T-helper 1 cell treated with Interleukin-12 subunit alpha and Interleukin-12 subunit beta and Interleukin-4 antibody, amounts not matched to agents 30 μg/mL and 1 μg/mL, for 36 hours (primary cell): ENCODE data around the gene TAAR1.
"Not testable (repeated sequence)": the region's sequence is repeated elsewhere in the genome, so short reads cannot be mapped to it uniquely, and the experiment has no call there.

Source experiments
- H3K27ac Mint-ChIP-seq: one replicate; pipeline ENCODE4 v1.8.0; 2021; ENCODE audit warnings: mild to moderate bottlenecking, mixed read lengths
- H3K27me3 Mint-ChIP-seq: one replicate; pipeline ENCODE4 v1.8.0; 2021; ENCODE audit warnings: low read depth, mixed read lengths
- H3K36me3 Mint-ChIP-seq: one replicate; pipeline ENCODE4 v1.8.0; 2021; ENCODE audit warnings: low read depth, mixed read lengths
- H3K4me1 Mint-ChIP-seq: one replicate; pipeline ENCODE4 v1.8.0; 2021; ENCODE audit warnings: low read depth, mixed read lengths
- H3K4me3 Mint-ChIP-seq: one replicate; pipeline ENCODE4 v1.8.0; 2021; ENCODE audit warnings: mild to moderate bottlenecking, moderate library complexity, mixed read lengths
- H3K9me3 Mint-ChIP-seq: one replicate; pipeline ENCODE4 v1.8.0; 2021; ENCODE audit warnings: mixed read lengths

TAAR1 gene, protein sequence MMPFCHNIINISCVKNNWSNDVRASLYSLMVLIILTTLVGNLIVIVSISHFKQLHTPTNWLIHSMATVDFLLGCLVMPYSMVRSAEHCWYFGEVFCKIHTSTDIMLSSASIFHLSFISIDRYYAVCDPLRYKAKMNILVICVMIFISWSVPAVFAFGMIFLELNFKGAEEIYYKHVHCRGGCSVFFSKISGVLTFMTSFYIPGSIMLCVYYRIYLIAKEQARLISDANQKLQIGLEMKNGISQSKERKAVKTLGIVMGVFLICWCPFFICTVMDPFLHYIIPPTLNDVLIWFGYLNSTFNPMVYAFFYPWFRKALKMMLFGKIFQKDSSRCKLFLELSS

DNA sequence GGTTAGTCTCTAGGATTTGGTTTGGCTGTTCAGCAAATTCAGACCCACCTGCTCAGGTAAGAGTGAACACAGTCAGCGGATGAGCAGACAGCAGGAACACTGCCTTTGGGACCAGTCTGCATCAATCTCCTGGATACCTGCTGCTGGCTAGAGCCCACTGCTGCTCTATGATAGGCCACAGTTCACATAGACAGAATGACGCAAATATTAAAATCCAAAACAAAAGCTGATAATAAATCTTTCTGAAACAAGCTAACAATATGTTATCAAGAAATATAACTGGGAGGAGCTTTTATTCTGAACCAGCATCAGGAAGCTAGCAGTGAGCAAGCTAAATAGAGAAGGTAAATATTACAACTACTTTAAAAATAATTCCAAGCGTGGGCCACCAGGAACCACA lies at the start of gene TAAR1:
TSS of gene TAAR1 (minus strand) at position 101 of the 400 bp plus-strand sequence. CDS start 13,179 bp downstream, outside the sequence.
- Mint-ChIP-seq H3K4me1 (no peaks in the 10 kb centered on the region), H3K27ac (no peak within 1 kb of the TSS), H3K36me3 (no peaks in the 10 kb centered on the region), H3K4me3 (no peak within 1 kb of the TSS), H3K27me3 (peaks cover 13% of the 10 kb centered on the region), H3K9me3 (no peaks in the 10 kb centered on the region)

DNA sequence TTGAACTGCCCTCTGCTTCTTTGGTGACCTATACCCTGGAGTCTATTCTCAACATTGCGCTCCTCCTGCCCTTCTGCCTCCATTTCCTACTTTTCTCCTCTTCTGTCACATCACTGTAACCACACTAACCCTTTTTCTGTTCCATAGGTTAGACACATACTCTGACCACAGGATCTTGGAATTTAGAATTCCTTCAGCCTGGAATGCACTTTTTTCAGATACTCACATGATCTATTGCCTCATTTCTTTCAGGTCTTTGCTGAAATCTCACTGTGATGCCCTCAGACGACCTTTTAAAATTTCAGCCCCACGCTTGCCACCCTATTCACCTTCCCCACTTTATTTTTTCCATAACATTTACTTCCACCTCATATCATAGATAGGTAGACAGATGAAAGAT lies 49.8 kb upstream of the TAAR1 start:
- no peak overlapping the region for H3K4me3 Mint-ChIP-seq
- H3K9me3 Mint-ChIP-seq = no peaks in the 10 kb centered on the region
- no peaks in the 10 kb centered on the region for H3K4me1 Mint-ChIP-seq
- no peaks in the 10 kb centered on the region for H3K36me3 Mint-ChIP-seq
- no peak overlapping the region for H3K27ac Mint-ChIP-seq
- peaks cover 40% of the 10 kb centered on the region for H3K27me3 Mint-ChIP-seq

DNA sequence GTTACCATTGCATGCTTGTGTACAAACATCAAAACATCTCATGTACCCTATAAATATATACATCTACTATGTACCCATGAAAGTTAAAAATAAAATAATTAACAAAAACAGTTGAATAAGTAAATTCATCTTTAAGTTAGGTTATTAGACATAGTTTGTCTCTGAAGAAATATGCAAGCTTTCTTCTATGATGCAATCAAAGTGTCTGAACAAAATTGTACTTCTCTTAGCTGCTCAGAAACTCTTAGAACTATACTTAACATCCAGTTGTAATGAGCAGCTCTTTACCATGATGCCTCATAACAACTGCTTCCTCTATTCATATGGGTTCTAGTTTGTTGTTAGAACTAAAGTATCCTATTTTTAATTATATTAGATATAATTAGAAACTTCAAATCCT lies 49.0 kb upstream of the TAAR1 start:
- no peak overlapping the region for H3K27ac Mint-ChIP-seq
- H3K4me1 Mint-ChIP-seq = no peaks in the 10 kb centered on the region
- peaks cover 5% of the 10 kb centered on the region for H3K9me3 Mint-ChIP-seq
- H3K4me3 Mint-ChIP-seq = no peak overlapping the region
- H3K36me3 Mint-ChIP-seq = no peaks in the 10 kb centered on the region
- peaks cover 41% of the 10 kb centered on the region for H3K27me3 Mint-ChIP-seq

DNA sequence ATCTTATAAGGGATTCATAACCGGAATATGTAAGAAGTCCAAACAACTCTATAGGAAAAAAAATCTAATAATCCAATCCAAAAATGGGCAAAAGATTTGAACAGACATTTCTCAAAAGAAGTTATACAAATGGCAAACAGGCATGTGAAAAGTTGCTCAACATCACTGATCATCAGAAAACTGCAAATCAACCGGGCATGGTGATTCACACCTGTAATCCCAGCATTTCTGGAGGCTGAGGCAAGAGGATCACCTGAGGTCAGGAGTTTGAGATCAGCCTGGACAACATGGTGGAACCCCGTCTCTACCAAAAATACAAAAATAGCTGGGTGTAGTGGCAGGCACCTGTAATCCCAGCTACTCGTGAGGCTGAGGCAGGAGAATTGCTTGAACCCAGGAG lies 47.8 kb upstream of the TAAR1 start:
- not testable (repeated sequence) for H3K4me1 Mint-ChIP-seq

DNA sequence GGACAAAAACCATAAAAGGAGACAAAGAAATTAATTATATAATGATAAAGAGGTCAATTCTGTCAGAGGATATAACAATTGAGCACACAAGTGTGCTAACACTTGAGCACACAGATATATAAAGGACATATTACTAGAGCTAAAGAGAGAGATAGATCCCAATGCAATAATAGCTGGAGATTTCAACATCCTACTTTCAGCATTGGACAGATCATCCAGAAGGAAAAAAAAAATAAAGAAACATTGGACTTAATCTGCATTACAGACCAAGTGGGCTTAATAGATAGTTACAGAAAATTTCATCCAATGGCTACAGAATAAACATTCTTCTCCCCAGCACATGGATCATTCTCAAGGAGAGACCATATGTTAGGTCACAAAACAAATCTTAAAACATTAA lies 45.0 kb upstream of the TAAR1 start:
- Mint-ChIP-seq H3K4me1 (no peaks in the 10 kb centered on the region), H3K36me3 (no peaks in the 10 kb centered on the region), H3K9me3 (peaks cover 5% of the 10 kb centered on the region), H3K4me3 (no peak overlapping the region), H3K27me3 (peaks cover 46% of the 10 kb centered on the region), H3K27ac (no peak overlapping the region)

More for the DNA sequence above, 47.8 kb upstream of the TAAR1 start:
- H3K36me3 Mint-ChIP-seq, H3K27ac Mint-ChIP-seq, H3K4me3 Mint-ChIP-seq, H3K9me3 Mint-ChIP-seq: not testable (repeated sequence)
- peaks cover 41% of the 10 kb centered on the region for H3K27me3 Mint-ChIP-seq

DNA sequence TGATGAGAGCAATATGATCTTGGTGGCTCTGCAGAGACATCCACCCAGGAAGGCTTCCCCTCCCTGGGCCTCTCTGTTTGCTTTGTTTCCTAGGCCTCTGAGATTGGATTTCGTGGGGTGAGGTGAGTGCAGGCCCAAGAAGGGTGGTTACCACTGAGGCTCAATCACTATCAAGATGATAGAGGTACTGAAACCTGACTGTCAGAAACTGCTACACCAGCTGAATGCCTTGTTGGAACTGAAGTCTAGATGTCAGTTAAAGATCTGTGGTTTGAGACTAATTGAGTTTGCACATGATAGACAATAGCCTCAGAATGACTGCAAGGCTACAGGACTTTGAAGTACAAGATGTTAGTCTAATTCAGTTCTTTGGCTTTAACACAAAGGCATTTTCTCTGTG lies 39.6 kb upstream of the TAAR1 start:
- Mint-ChIP-seq H3K4me1 (no peaks in the 10 kb centered on the region), H3K27ac (no peak overlapping the region), H3K9me3 (peaks cover 15% of the 10 kb centered on the region)

DNA sequence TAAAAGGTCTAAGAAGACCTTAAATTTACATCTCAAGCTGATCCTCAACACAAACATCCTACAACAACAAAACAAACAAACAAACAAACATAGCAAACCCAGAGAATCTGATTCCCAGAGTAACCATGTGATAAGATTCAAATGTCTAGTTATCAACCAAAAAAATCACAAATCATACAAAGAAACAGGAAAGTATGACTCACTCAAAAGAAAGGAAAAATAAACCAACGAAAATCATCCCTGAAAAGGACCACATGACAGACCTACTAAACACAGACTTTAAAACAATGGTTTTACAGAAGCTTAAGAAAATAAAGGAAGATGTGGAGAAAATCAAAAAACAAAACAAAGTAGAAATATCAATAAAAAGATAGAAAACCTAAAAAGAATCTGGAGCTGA lies 36.8 kb upstream of the TAAR1 start:
- peaks cover 11% of the 10 kb centered on the region for H3K9me3 Mint-ChIP-seq
- H3K27ac Mint-ChIP-seq = no peak overlapping the region
- H3K27me3 Mint-ChIP-seq = peaks cover 10% of the 10 kb centered on the region
- no peaks in the 10 kb centered on the region for H3K36me3 Mint-ChIP-seq
- H3K4me1 Mint-ChIP-seq = no peaks in the 10 kb centered on the region
- no peak overlapping the region for H3K4me3 Mint-ChIP-seq

More for the DNA sequence above, 39.6 kb upstream of the TAAR1 start:
- Mint-ChIP-seq H3K27me3 (peaks cover 19% of the 10 kb centered on the region), H3K36me3 (no peaks in the 10 kb centered on the region), H3K4me3 (no peak overlapping the region)

DNA sequence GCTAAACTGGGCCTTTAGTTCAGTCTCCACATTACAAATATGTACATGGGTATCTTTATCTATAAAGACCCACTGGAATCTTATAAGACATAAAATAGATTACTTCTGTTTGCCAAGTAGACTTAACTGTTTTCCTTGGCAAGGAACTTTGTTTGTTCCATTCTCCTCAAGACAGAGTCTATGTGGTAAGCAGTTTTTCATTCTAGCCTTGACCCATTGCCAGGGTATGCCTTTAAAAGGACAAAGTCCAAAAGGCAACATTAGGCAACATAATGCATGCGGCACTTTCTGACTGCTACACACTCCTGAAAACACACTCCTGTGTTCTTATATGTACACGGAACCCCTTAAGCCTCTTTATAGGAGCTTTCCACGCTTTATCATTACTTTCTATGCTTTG lies 34.5 kb upstream of the TAAR1 start:
- Mint-ChIP-seq H3K27ac (no peak overlapping the region), H3K4me3 (no peak overlapping the region), H3K4me1 (no peaks in the 10 kb centered on the region), H3K27me3 (peaks cover 18% of the 10 kb centered on the region), H3K36me3 (no peaks in the 10 kb centered on the region), H3K9me3 (peaks cover 11% of the 10 kb centered on the region)

DNA sequence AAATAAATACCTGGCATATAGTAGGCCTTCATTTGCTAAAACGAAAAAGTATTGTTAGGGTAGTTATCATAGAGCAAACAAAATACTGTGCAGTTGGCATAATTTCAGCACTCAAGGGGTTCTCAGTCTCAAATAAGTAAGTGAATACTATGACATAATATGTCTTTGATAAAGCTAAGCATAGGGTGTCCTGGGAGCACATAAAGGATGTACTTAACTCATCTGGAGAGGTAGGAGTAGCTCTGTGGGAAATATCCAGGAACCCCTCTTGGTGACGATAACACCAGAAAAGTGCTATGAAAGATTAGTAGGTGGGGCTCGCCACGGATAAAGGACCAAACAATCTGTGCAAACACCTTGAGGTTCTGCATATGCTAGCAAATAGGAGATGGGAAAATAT lies 31.7 kb upstream of the TAAR1 start:
- Mint-ChIP-seq H3K27ac (no peak overlapping the region), H3K4me1 (no peaks in the 10 kb centered on the region), H3K4me3 (no peak overlapping the region), H3K36me3 (no peaks in the 10 kb centered on the region), H3K27me3 (peaks cover 28% of the 10 kb centered on the region), H3K9me3 (peaks cover 2% of the 10 kb centered on the region)

DNA sequence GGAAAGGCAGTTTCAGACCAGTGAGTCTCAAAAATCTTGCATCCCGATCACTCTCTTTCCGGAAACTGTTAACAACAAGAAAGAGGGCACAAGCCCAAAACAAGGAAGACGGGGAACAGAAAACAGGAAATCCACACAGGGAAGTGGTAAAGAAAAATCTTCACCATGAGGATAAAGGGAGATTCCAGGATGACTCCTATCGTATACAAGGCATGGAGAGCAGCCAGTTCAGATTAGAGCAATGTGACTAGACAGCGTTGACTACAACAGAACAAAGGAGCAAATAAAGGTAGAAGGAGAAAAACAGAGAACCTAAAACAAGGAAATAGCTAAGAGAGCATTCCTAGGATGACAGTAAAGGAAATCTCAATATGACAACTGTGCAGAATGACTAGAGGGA lies 28.3 kb upstream of the TAAR1 start:
- Mint-ChIP-seq H3K27ac (no peak overlapping the region), H3K9me3 (no peaks in the 10 kb centered on the region), H3K4me3 (no peak overlapping the region), H3K4me1 (no peaks in the 10 kb centered on the region), H3K27me3 (peaks cover 28% of the 10 kb centered on the region), H3K36me3 (no peaks in the 10 kb centered on the region)

DNA sequence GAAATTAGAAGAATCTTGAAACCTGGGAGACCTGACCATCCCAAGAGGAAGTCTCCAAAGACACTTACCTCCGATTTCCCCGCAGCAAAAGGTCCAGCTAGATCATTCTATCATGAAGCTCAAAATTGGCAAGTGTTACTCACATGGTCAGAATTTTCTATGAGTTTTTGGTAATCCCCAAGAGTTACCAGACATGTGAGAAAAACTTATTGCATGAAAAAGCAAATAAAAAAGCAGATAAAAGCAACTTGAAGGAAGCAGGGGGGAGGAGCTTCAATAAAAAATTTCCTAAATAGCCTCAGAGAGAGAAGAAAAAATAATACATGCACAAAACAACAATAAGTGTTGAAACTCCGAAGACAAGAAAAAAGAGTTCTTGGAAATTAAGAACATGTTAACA lies 27.5 kb upstream of the TAAR1 start:
- H3K4me1 Mint-ChIP-seq = no peaks in the 10 kb centered on the region
- peaks cover 28% of the 10 kb centered on the region for H3K27me3 Mint-ChIP-seq
- H3K4me3 Mint-ChIP-seq = no peak overlapping the region
- H3K36me3 Mint-ChIP-seq = no peaks in the 10 kb centered on the region
- H3K27ac Mint-ChIP-seq = no peak overlapping the region
- no peaks in the 10 kb centered on the region for H3K9me3 Mint-ChIP-seq

DNA sequence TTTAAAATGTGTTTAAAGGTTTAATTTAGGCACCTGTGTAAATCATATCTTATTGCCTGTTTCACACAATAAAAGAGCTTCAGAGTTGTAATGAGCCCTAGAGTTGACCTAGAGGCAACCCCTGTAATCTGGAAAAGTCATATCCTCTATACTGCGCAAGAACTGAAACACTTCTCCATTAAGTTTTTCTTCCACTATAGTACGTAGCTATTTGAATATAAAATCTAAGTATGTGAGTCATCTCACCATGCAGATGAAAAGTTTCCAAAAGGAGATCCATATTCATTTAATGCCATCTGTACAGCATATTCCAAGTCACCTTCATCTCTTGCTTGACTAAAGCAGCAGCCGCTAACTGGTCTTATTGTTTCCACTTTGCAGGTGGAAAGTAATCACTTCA lies 26.0 kb upstream of the TAAR1 start:
- no peaks in the 10 kb centered on the region for H3K36me3 Mint-ChIP-seq
- no peak overlapping the region for H3K4me3 Mint-ChIP-seq
- no peaks in the 10 kb centered on the region for H3K9me3 Mint-ChIP-seq
- H3K27me3 Mint-ChIP-seq = peaks cover 24% of the 10 kb centered on the region
- no peak overlapping the region for H3K27ac Mint-ChIP-seq
- no peaks in the 10 kb centered on the region for H3K4me1 Mint-ChIP-seq

DNA sequence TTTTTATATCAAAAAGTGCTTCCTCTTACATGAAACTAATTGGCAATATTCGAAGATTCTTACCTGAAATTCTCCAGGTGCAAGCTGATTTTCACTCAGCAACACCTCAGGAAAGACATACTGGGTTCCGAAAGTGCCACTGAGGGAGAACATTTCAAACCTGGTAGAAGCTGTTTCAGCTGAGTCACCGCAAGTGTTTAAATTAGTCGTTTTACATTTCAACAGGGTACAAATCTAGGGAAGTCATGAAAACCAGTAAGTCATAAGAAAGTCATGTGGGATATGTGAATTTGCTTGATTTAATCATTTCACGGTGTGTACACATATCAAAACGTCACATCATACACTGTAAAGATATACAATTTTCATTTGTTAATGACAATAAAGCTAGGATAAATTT lies 25.3 kb upstream of the TAAR1 start:
- H3K9me3 Mint-ChIP-seq = no peaks in the 10 kb centered on the region
- H3K27me3 Mint-ChIP-seq = peaks cover 17% of the 10 kb centered on the region
- no peak overlapping the region for H3K27ac Mint-ChIP-seq
- H3K4me3 Mint-ChIP-seq = no peak overlapping the region
- H3K36me3 Mint-ChIP-seq = no peaks in the 10 kb centered on the region
- no peaks in the 10 kb centered on the region for H3K4me1 Mint-ChIP-seq

DNA sequence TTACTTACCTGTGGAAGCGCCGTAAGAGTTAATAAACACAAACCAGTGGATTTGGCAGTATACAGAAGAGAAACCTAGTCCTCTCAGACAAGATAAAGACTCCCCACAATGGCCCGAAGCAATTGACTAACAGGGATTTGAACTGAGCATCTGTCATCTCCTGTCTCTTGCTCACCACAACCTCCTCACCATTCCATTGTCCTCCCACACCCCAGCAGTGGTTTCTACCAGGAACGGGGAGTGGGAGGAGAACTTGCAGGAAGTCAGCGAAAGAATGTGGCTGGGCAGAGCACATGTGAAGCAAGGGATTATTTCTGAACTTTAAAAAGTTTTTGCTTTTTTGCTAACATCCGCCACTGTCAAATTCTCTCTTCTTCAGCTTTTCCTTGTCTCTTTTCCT lies 24.6 kb upstream of the TAAR1 start:
- H3K27ac Mint-ChIP-seq = no peak overlapping the region
- no peaks in the 10 kb centered on the region for H3K4me1 Mint-ChIP-seq
- H3K36me3 Mint-ChIP-seq = no peaks in the 10 kb centered on the region
- no peaks in the 10 kb centered on the region for H3K9me3 Mint-ChIP-seq
- H3K4me3 Mint-ChIP-seq = no peak overlapping the region
- peaks cover 18% of the 10 kb centered on the region for H3K27me3 Mint-ChIP-seq

DNA sequence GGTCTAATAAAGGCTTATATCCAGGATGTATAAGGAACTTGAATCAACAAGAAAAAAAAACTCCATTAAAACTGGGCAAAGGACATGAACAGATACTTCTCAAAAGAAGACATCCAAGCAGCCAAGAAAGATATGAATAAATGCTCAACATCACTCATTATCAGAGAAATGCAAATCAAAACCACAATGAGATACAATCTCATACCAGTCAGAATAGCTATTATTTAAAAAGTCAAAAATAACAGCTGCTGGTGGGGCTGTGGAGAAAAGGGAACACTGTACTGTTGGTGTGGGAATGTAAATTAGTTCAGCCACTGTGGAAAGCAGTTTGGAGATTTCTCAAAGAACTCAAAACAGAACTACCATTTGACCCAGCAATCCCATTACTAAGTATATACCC lies 20.1 kb upstream of the TAAR1 start:
- H3K36me3 Mint-ChIP-seq, H3K4me3 Mint-ChIP-seq, H3K27ac Mint-ChIP-seq, H3K4me1 Mint-ChIP-seq, H3K9me3 Mint-ChIP-seq, H3K27me3 Mint-ChIP-seq: not testable (repeated sequence)

DNA sequence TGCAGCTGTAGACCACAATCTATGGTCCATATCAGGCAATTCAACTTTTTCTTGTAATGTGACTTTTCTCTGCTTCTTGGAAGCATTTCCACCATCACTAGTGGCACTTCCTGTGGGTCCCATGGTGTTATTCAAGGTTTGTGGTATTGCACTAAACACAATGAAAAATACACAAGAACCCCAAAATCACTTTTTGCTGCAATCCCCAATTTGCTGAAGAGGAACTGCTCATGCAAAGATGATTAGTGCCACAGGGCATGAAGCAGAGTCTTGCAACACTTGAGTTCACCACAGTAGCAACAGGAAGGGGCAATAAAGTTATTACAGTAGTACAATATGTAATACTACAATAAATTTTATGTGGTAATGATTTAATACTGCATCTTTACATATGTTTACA lies 16.8 kb upstream of the TAAR1 start:
- Mint-ChIP-seq H3K4me3 (no peak overlapping the region), H3K27me3 (peaks cover 10% of the 10 kb centered on the region), H3K36me3 (no peaks in the 10 kb centered on the region), H3K4me1 (peaks cover 9% of the 10 kb centered on the region), H3K9me3 (no peaks in the 10 kb centered on the region), H3K27ac (no peak overlapping the region)
